ENCODE measurements around the gene CHD6.

DNA sequence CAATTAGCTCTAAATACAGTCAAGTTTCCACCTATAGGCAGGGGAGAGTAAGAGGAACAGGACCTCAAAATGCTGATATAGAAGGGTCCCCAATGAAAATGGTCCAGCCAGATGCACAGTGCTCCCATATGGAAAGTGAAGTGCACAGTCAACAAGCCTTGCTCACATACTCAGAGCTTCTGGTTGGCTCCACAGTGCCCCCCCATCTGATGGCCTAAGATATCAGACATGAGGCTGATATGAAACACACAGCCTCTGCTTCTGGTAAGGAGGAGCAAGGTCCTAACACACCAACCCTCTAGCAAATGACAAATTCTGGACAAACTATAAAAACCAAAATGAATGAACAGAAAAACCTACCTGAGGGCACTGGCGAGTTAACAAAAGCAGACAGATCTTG lies 140.2 kb downstream of the CHD6 start:
- TF ChIP-seq POLR2A (IDR thresholded peaks at IDR 0.05) = no peak
- TF ChIP-seq, protein P1, sequence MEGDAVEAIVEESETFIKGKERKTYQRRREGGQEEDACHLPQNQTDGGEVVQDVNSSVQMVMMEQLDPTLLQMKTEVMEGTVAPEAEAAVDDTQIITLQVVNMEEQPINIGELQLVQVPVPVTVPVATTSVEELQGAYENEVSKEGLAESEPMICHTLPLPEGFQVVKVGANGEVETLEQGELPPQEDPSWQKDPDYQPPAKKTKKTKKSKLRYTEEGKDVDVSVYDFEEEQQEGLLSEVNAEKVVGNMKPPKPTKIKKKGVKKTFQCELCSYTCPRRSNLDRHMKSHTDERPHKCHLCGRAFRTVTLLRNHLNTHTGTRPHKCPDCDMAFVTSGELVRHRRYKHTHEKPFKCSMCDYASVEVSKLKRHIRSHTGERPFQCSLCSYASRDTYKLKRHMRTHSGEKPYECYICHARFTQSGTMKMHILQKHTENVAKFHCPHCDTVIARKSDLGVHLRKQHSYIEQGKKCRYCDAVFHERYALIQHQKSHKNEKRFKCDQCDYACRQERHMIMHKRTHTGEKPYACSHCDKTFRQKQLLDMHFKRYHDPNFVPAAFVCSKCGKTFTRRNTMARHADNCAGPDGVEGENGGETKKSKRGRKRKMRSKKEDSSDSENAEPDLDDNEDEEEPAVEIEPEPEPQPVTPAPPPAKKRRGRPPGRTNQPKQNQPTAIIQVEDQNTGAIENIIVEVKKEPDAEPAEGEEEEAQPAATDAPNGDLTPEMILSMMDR (IDR thresholded peaks at IDR 0.05) = no peak
- TF ChIP-seq POLR2AphosphoS5 (IDR thresholded peaks at IDR 0.05) = no peak
- no peak for TF ChIP-seq EP300 (IDR thresholded peaks at IDR 0.05)
